GM12878 (cell line): Measurements from ENCODE around the gene PIGM. TPM values are rescaled to one million over a fixed set of nuclear protein-coding genes. Genes with fewer than 3 reads are reported as not detected.

Experiments used
- ATAC-seq: fragments of 200-7000 bp; cut with Tn5 transposase; 3 replicates; pipeline ENCODE4 v1.9.1; 2020; ENCODE audit warnings: mild to moderate bottlenecking, moderate library complexity
- BruUV-seq: library from RNA; stranded (reverse); fragments of 400-500 nt; replicated peaks from 2 replicates; lab custom pipeline; 2021; lab: Mats Ljungman, UMichigan
- CTCF ChIA-PET: fragments of 300-600 bp; sonication (Branson Sonifier 250); formaldehyde crosslinking; extraction: SDS; loops from one replicate; lab custom pipeline; 2021; ENCODE audit warnings: inconsistent platforms; lab: Yijun Ruan, JAX
- POLR2A ChIA-PET: fragments of 350-600 bp; formaldehyde crosslinking; extraction: SDS; loops from one replicate; lab custom pipeline; 2021; ENCODE audit warnings: inconsistent platforms; lab: Charles Lee
- RAD21 ChIA-PET: fragments of 300-600 bp; sonication (Branson Sonifier 250); formaldehyde crosslinking; loops from one replicate; lab custom pipeline; 2023; ENCODE audit warnings: antibody characterized with exemption; ENCODE audit not compliant: unreplicated experiment; lab: Charles Lee
- SMC1A ChIA-PET: fragments of 300-600 bp; sonication (Branson Sonifier 250); formaldehyde crosslinking; loops from one replicate; lab custom pipeline; 2023; ENCODE audit not compliant: unreplicated experiment, uncharacterized antibody; lab: Charles Lee
- DNase-seq: peaks from one replicate; pipeline ENCODE4 v3.0.0-alpha.2; 2011; ENCODE audit warnings: low read depth, low spot score
- FAIRE-seq: peaks from 3 replicates; lab custom pipeline; 2011; peaks lifted over from hg19 to GRCh38; lab: Jason Lieb, UNC
- H2AFZ ChIP-seq: 2 replicates; pipeline ENCODE4 v1.6.0; 2011; ENCODE audit warnings: low read depth, low read length, control low read depth; ENCODE audit not compliant: control insufficient read depth
- H3K27ac ChIP-seq: 2 replicates; pipeline ENCODE4 v1.5.1; 2011; ENCODE audit warnings: control low read depth; ENCODE audit not compliant: control insufficient read depth, insufficient read depth
- H3K27me3 ChIP-seq, 2 experiments: replicated peaks in 1 of 2; 2 replicates each; pipeline versions ENCODE4 v1.6.0 to v1.6.1; 2011; ENCODE audit warnings: low read length in 1 of 2; ENCODE audit not compliant: control insufficient read depth in 2 of 2, insufficient read depth in 2 of 2
- H3K36me3 ChIP-seq, 2 experiments: 2 replicates each; pipeline ENCODE4 v1.5.1; 2011; ENCODE audit warnings: low read length in 1 of 2; ENCODE audit not compliant: control insufficient read depth in 2 of 2, insufficient read depth in 2 of 2
- H3K4me1 ChIP-seq: 2 replicates; pipeline ENCODE4 v1.6.1; 2011; ENCODE audit warnings: mild to moderate bottlenecking, low read length, moderate library complexity, mixed read lengths; ENCODE audit not compliant: control insufficient read depth, insufficient read depth
- H3K4me2 ChIP-seq: 2 replicates; pipeline ENCODE4 v1.6.0; 2011; ENCODE audit warnings: control low read depth; ENCODE audit not compliant: control insufficient read depth, insufficient read depth
- H3K4me3 ChIP-seq: fragments of 200-600 bp; sonication (generic); 2 replicates; pipeline ENCODE4 v1.5.1; 2016
- H3K79me2 ChIP-seq: 2 replicates; pipeline ENCODE4 v1.6.0; 2011; ENCODE audit warnings: low read length; ENCODE audit not compliant: control insufficient read depth, insufficient read depth
- H3K9ac ChIP-seq: 2 replicates; pipeline ENCODE4 v1.8.0; 2011; ENCODE audit warnings: low read length, control low read depth, mixed read lengths; ENCODE audit not compliant: control insufficient read depth, insufficient read depth
- H3K9me3 ChIP-seq: replicated peaks from 3 replicates; pipeline ENCODE4 v1.5.1; 2011; ENCODE audit warnings: mild to moderate bottlenecking, low read length; ENCODE audit not compliant: control insufficient read depth, insufficient read depth
- H4K20me1 ChIP-seq: 2 replicates; pipeline ENCODE4 v1.6.0; 2011; ENCODE audit not compliant: control insufficient read depth, insufficient read depth
- ETV6 ChIP-seq, 2 experiments: fragments of 450-650 bp in 1 of 2; IDR thresholded peaks in 1 of 2; conservative IDR thresholded peaks in 1 of 2; 2 replicates each; pipeline ENCODE4 v1.6.1; 2014; ENCODE audit warnings: antibody characterized with exemption in 1 of 2, borderline replicate concordance in 1 of 2, low read depth in 1 of 2, mild to moderate bottlenecking in 1 of 2, moderate library complexity in 1 of 2
- EZH2 ChIP-seq: IDR thresholded peaks from 2 replicates; pipeline ENCODE4 v1.6.1; 2012; ENCODE audit warnings: low read depth, mild to moderate bottlenecking, control low read depth, inconsistent platforms, low read length, borderline replicate concordance; ENCODE audit not compliant: control insufficient read depth
- FOXM1 ChIP-seq: IDR thresholded peaks from 2 replicates; pipeline ENCODE4 v1.6.1; 2012; ENCODE audit warnings: low read depth, mild to moderate bottlenecking, inconsistent platforms, low read length, moderate library complexity
- JUND ChIP-seq: IDR thresholded peaks from 2 replicates; pipeline ENCODE4 v1.6.1; 2012; ENCODE audit warnings: low read depth, mild to moderate bottlenecking, low read length, improper control_type of control experiment, moderate library complexity
- KAT2A ChIP-seq: conservative IDR thresholded peaks from 2 replicates; pipeline ENCODE4 v1.6.1; 2011; ENCODE audit warnings: low read depth, low read length; ENCODE audit not compliant: control insufficient read depth
- MEF2B ChIP-seq: fragments of 450-650 bp; IDR thresholded peaks from 2 replicates; pipeline ENCODE4 v1.6.1; 2018; ENCODE audit warnings: mild to moderate bottlenecking, moderate library complexity; ENCODE audit not compliant: partially characterized antibody, poor library complexity, severe bottlenecking
- MYC ChIP-seq: IDR thresholded peaks from 2 replicates; pipeline ENCODE4 v1.6.1; 2011; ENCODE audit warnings: mild to moderate bottlenecking, low read length, moderate library complexity, inconsistent platforms; ENCODE audit not compliant: insufficient read depth, insufficient replicate concordance, insufficient read length, severe bottlenecking
- NBN ChIP-seq: fragments of 450-650 bp; IDR thresholded peaks from 2 replicates; pipeline ENCODE4 v1.6.1; 2016
- NFYB ChIP-seq: IDR thresholded peaks from 2 replicates; pipeline ENCODE4 v1.6.1; 2011; ENCODE audit warnings: low read depth, mild to moderate bottlenecking, low read length, improper control_type of control experiment, moderate library complexity; ENCODE audit not compliant: insufficient read depth
- PKNOX1 ChIP-seq: fragments of 450-650 bp; IDR thresholded peaks from 2 replicates; pipeline ENCODE4 v1.6.1; 2016; ENCODE audit warnings: mild to moderate bottlenecking
- REST ChIP-seq: IDR thresholded peaks from 2 replicates; pipeline ENCODE4 v1.6.1; 2012; ENCODE audit warnings: mild to moderate bottlenecking, low read depth, low read length
- SMC3 ChIP-seq: IDR thresholded peaks from 2 replicates; pipeline ENCODE4 v1.6.1; 2011; ENCODE audit warnings: low read length, improper control_type of control experiment, borderline replicate concordance
- SRF ChIP-seq, 2 experiments: IDR thresholded peaks; 2 replicates each; pipeline ENCODE4 v1.6.1; 2011; ENCODE audit warnings: low read depth in 2 of 2, low read length in 2 of 2, mild to moderate bottlenecking in 1 of 2, moderate library complexity in 1 of 2
- WGBS: methylation state at CpG from one replicate; pipeline ENCODE4 v1.1.6; 2016; ENCODE audit warnings: low lambda C conversion rate; ENCODE audit not compliant: insufficient replicate concordance, insufficient coverage; ENCODE audit errors: missing lambda C conversion rate; 5-methylcytosine and 5-hydroxymethylcytosine counted together
- in situ Hi-C: fragments of 300-500 bp; cut with MboI; formaldehyde crosslinking; loops from 9 replicates; pipeline ENCODE4 v1.14.3; 2018; ENCODE audit warnings: mixed read lengths
- intact Hi-C: fragments of 100-400 bp; cut with micrococcal nuclease; formaldehyde crosslinking; loops from one replicate; pipeline ENCODE4 v1.14.2; 2022; ENCODE audit not compliant: unreplicated experiment
- polyA plus RNA-seq, 11 experiments: library from polyadenylated mRNA; depleted of rRNA in 4 of 11; unstranded in 6 of 11; stranded (reverse) in 5 of 11; fragments of >200 nt; fragmentation: Nextera tagmentation in 4 of 11; fragmentation: Illumina TruSeq in 1 of 11; extraction: Ambion mirVana in 4 of 11; extraction: Trizol in 1 of 11; gene quantifications; 1 replicate in 1 of 11; 2 replicates in 10 of 11; pipeline versions ENCODE4 v1.2.1 to v1.2.3, GENCODE V29; 2011 to 2016; ENCODE audit warnings: inconsistent platforms in 2 of 11, missing spikeins in 2 of 11, low read depth in 1 of 11
- total RNA-seq, 4 experiments: library from RNA; depleted of rRNA in 3 of 4; stranded (reverse); fragments of >200 nt in 3 of 4; fragmentation: Illumina TruSeq in 1 of 4; extraction: Trizol in 1 of 4; gene quantifications; 2 replicates each; pipeline versions ENCODE4 v1.2.1 to v1.2.3, GENCODE V29; 2013 to 2021

PIGM gene
- total and polyA plus RNA-seq, 10 of the 15 experiments (the other 5 are each of a cell fraction or from before 2014, with no cell fraction given) = 2.6 to 6.1 (median 4.6) TPM

- CTCF ChIA-PET = interaction anchor here (1.3 to 49.8 kb wide), 3 partner anchors 10 to 21 kb away, joined by 5 to 1035 read pairs (median 13); partner anchors contain the start of genes IGSF8, KCNJ10 and KCNJ9
- Histone ChIP-seq H3K27ac (no peak overlapping the region), H4K20me1 (no peaks in the 10 kb centered on the region), H3K4me1 (peaks cover 18% of the 10 kb centered on the region), H3K27me3 (peaks cover 4 to 16% of the 10 kb centered on the region in 2 experiments), H3K36me3 (no peaks in the 10 kb centered on the region), H3K4me3 (no peak overlapping the region), H2AFZ (no peak overlapping the region), H3K9me3 (no peaks in the 10 kb centered on the region), H3K79me2 (no peaks in the 10 kb centered on the region), H3K9ac (no peak overlapping the region), H3K4me2 (no peak overlapping the region)
- BruUV-seq = no TSS peak
- 16% methylated on average over 6 of the region's 6 CpGs for WGBS
- FAIRE-seq (no peak), ATAC-seq (no peak), DNase-seq (no peak)
- in situ Hi-C loops (no loop called here), intact Hi-C loops (no loop called here)
- RAD21 ChIA-PET = interaction anchor here (0.7 kb wide), 1 partner anchor 11 kb away, joined by 3 read pairs; no protein-coding TSS in a partner anchor
- TF ChIP-seq NBN (no peak), REST (no peak), SRF (IDR thresholded peaks at IDR 0.05; ENCODE audit: low read depth in 2 of 2, low read length in 2 of 2) (no peak), KAT2A (no peak), MYC (no peak), MEF2B (no peak), JUND (no peak), PKNOX1 (no peak), SMC3 (no peak), EZH2 (no peak), ETV6 (conservative IDR thresholded peaks at IDR 0.05 in 1 of 2, IDR thresholded peaks at IDR 0.05 in 1 of 2; ENCODE audit: borderline replicate concordance in 1 of 2, low read depth in 1 of 2) (no peak), FOXM1 (no peak), NFYB (no peak)
- SMC1A ChIA-PET = interaction anchor here (0.8 to 1.1 kb wide), 3 partner anchors 8 to 12 kb away, joined by 3 to 4 read pairs (median 3); no protein-coding TSS in a partner anchor
- POLR2A ChIA-PET = no interaction called here
Measured at GRCh38 chr1:160066829-160067745, 35.3 kb upstream of the PIGM start.
